ENCODE results near the gene TIMMDC1.
"Not testable (repeated sequence)": the region's sequence is repeated elsewhere in the genome, so short reads cannot be mapped to it uniquely, and the experiment has no call there.

The TIMMDC1 gene

DNA sequence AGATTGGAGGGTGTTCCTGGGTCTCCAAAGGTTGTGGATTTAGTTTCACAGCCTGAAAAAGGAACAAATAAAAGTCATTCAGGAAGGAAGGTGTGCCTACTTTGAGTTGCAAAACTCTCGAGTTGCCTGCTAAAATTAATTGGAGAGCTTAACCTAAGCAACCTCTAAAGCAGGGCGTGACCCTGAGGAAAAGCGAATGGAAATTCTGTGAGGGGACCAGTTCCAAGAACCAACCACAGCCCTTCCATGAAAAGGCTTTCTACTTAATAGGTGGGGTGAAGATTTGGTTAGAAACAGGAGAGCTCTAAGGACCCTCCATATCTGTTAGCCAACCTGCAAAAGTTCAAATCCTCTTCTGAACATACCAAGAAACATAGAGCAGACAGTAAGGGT, 59.5 kb downstream of the TIMMDC1 start:
- DNase-seq = no peak

DNA sequence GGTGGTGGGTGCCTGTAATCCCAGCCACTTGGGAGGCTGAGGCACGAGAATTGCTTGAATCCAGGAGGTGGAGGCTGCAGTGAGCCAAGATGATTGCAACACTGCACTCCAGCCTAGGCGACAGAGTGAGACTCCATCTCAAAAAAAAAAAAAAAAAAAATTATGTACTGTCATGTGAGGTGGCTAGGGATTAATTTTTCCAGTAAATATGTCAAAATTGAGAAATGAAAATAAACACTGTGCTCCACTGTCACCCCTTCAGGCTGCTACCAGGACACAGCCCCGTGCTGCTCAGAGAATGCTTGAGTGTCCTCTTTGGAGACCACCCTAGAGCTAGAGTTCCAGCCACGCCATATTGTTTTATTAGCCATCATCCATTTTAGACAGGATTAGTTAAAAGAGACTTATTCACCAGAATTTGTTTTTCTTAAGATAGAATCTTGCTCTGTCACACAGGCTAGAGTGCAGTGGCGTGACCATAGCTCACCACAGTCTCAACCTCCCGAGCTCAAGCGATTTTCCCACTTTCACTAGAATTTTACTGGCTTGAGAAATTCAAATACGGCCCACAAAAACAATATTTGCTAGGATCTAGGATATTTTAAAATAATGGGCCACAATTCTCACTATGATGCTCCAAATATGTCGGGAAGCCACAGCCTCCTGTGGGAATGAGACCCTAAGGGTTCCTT, 60.4 kb downstream of the TIMMDC1 start:
- no peak for DNase-seq

DNA sequence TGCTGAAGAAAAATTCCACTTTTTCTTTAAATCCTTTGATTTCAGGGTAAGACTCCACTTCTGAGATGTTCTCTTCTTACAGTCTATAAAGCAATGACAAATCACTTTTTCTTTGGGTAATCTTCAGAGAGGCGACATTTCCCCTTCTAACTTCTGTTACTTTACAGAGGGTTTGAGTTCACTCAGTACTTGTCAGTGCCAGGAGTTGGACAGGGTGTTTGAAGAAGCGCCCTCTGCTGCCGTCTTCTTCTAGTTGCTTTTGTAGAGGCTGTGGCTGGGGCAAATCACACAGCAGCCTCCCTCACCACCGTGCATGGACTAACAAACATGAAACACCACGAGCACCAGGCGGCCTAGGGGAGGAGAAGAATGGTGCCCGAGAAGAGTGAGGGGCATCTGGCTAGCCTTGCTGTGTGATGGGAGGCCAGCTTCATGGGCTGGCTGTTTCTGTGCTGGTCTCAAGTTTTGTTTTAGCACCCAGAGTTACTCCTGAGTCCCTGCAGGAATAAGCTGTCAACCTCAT, 61.2 kb downstream of the TIMMDC1 start, which contains the start of gene CD80:
Gene CD80 (minus strand): TSS at position 174 of the 523 bp plus-strand sequence. CDS start 1,886 bp downstream, outside the sequence.
- DNase-seq = peak; percentile 85

DNA sequence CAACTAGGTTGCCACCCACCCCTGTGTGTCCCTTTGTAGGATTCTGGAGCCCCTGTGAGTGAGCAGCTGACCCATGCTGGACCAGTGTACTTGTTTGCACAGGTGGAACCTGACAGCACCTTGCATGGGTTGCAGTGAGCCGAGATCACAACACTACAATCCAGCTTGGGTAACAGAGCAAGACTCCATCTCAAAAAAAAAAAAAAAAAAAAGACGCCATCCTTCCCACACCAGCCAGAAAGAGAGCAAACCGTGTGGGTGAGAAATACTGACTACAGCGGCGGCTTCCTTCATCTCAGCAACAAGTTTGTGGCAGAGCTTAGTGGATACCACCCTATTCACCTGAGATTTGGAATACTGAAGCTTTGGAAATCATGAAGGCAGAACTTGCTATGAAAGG, 61.8 kb downstream of the TIMMDC1 start:
- no peak for DNase-seq

DNA sequence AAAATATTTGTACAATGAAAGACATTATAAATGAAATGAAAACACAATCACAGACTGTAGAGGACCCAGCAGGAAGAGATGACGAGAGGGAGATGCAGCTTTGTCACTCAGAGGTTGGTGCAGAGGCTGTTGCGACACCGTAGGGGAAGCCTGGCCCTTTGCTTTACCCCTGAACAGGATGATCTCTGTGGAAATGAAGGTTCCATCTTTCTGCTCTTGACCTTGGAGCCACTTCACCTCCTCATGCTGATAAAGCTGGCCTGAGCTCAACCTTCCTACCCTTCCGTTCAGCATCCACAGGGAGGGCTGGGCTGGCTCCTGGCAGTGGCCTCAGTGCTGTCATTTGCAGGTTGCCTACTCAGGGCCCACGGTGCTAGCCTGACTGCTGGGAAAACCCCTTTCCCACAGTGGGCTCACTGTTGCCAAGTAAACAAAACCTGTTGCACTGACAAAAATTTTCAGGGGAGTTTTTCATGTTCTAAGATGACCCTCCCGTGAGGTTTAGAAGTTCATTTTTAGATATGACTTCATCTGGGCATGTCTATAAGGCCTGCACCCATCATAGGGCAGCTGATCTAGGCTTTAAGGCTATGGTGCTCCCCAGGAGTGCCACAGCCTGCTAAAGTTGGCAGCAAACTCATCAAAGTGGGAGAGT, 64.1 kb downstream of the TIMMDC1 start:
- peak; percentile 83 for DNase-seq

DNA sequence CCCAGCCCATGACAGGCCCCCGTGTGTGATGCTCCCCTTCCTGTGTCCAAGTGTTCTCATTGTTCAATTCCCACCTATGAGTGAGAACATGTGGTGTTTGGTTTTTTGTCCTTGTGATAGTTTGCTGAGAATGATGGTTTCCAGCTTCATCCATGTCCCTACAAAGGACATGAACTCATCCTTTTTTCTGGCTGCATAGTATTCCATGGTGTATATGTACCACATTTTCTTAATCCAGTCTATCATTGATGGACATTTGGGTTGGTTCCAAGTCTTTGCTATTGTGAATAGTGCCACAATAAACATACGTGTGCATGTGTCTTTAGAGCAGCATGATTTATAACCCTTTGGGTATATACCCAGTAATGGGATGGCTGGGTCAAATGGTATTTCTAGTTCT, 65.0 kb downstream of the TIMMDC1 start:
- not testable (repeated sequence) for DNase-seq

DNA sequence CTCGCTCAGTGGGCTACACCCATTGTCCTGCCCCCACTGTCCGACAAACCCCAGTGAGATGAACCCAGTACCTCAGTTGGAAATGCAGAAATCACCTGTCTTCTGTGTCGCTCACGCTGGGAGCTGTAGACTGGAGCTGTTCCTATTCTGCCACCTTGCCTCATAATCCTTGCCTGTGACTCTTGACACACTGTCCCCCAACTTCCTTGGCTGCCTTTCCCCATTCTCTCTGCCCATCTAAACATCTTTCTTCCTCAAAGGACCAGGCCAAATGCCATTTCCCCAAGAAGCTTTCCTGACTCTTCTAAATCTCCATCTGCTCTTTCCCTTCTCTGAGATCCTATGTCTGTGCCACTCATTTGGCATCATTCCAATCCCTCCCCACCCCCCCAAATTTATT, 70.8 kb downstream of the TIMMDC1 start:
- no peak for DNase-seq

DNA sequence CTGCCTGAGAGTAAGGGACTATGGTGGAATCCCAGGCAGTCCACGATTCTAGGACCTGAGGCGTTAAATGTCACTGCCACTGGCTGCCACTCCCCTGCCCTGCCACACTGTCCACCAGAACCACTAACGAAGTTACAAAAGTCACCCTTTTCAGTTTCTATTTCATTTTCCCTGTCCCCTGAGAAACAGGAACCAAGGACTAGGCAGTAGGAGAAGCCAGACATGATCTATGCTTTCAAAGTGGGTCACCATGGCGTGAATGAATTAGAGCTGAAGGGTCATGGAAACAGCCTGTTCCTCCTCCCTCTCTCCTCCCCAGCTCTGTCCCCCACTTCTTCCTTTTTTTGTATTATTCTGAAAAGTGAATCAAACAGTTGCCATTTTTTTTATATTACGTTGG, 71.9 kb downstream of the TIMMDC1 start:
- DNase-seq = no peak

DNA sequence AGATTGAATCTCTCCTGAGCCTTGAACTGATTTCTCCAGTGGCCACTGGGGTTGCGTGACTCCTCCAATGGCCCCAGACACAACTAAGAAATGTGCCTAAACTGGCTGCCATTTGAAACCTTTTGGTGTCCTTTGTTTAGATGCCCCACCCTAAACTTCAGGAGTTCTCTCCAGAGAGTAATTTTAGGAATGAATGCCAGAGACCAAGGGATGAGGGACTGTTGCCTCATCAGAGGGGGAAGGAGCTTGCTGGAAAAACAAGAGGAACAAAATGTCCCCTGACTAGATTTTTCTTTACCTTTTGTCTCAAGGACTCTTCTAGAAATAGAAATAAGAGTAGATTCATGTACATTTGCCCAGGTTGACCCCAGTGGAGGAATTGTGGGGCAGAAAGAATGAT, 72.9 kb downstream of the TIMMDC1 start:
- DNase-seq = no peak

DNA sequence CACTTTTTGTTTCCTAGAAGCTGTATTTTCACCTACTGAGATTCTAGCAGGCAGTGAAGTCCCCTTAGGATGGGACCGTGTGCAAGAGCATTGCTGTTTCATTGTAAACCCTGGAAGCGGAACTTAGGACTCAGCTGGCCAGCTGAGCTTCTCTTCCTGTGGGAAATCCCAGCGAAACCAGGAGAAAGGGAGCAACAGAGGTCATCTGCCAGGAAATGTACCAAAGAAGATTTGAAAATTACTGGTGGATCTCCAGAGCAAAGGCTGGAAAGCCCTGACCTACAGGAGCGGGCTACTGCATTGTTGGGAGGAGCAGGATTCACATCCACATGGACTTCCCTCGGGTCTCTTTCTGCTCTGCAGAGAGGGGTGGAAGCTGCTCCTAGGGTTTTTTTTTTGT, 73.3 kb downstream of the TIMMDC1 start:
- no peak for DNase-seq
